Duodenal mucosa (tissue), 2 donors: ENCODE results near the gene TPRG1L.

Experiments
- H3K27ac ChIP-seq: one replicate; pipeline ENCODE4 v1.7.0; 2013; ENCODE audit warnings: low read depth, low read length
- H3K27me3 ChIP-seq, 2 donors: one replicate each; pipeline ENCODE4 v1.7.0; 2013; ENCODE audit warnings: low read length in 2 of 2, control low read depth in 1 of 2; ENCODE audit not compliant: insufficient read depth in 2 of 2, control insufficient read depth in 1 of 2
- H3K36me3 ChIP-seq, 2 donors: one replicate each; pipeline ENCODE4 v1.7.0; 2013; ENCODE audit warnings: low read length in 2 of 2, control low read depth in 1 of 2; ENCODE audit not compliant: insufficient read depth in 2 of 2, control insufficient read depth in 1 of 2
- H3K4me1 ChIP-seq, 2 donors: one replicate each; pipeline ENCODE4 v1.7.0; 2013; ENCODE audit warnings: low read length in 2 of 2, control low read depth in 1 of 2; ENCODE audit not compliant: insufficient read depth in 2 of 2, control insufficient read depth in 1 of 2
- H3K4me3 ChIP-seq, 2 donors: one replicate each; pipeline ENCODE4 v1.7.0; 2013; ENCODE audit warnings: low read length in 2 of 2, low read depth in 1 of 2
- H3K9ac ChIP-seq, 2 donors: one replicate each; pipeline ENCODE4 v1.7.0; 2013; ENCODE audit warnings: low read length in 2 of 2, low read depth in 1 of 2
- H3K9me3 ChIP-seq, 2 donors: one replicate each; pipeline ENCODE4 v1.7.0; 2013; ENCODE audit warnings: low read length in 2 of 2, control low read depth in 1 of 2; ENCODE audit not compliant: control insufficient read depth in 1 of 2

Gene TPRG1L

GRCh38 chr1:3677484-3677883 lies 52.7 kb downstream of the TPRG1L start:
- Histone ChIP-seq H3K27ac (no peak overlapping the region), H3K4me3 (no peak overlapping the region), H3K36me3 (no peaks in the 10 kb centered on the region), H3K4me1 (peaks cover 18% of the 10 kb centered on the region in 2 donors), H3K9me3 (no peaks in the 10 kb centered on the region), H3K9ac (no peak overlapping the region), H3K27me3 (peaks cover 2 to 16% of the 10 kb centered on the region in 2 donors)

GRCh38 chr1:3678361-3679097 lies 53.7 kb downstream of the TPRG1L start:
- H3K36me3 ChIP-seq = no peaks in the 10 kb centered on the region
- no peak overlapping the region for H3K9ac ChIP-seq
- no peaks in the 10 kb centered on the region for H3K9me3 ChIP-seq
- no peak overlapping the region for H3K4me3 ChIP-seq
- peaks cover 0 to 12% of the 10 kb centered on the region in 2 donors for H3K27me3 ChIP-seq
- no peak overlapping the region for H3K27ac ChIP-seq
- peaks cover 10 to 11% of the 10 kb centered on the region in 2 donors for H3K4me1 ChIP-seq

GRCh38 chr1:3679098-3679555 lies 54.3 kb downstream of the TPRG1L start:
- Histone ChIP-seq H3K4me3 (no peak overlapping the region), H3K36me3 (no peaks in the 10 kb centered on the region), H3K9ac (no peak overlapping the region), H3K27ac (no peak overlapping the region), H3K4me1 (peaks cover 5 to 6% of the 10 kb centered on the region in 2 donors), H3K9me3 (no peaks in the 10 kb centered on the region), H3K27me3 (peaks cover 0 to 16% of the 10 kb centered on the region in 2 donors)
